ENCODE measurements around the gene ZBTB34. TPM values are rescaled to one million over a fixed set of nuclear protein-coding genes. Genes with fewer than 3 reads are reported as not detected.

Gene ZBTB34
- total RNA-seq, 4 donors from 2014 or later: 12.0 to 13.8 (median 13.1) TPM

- TF ChIP-seq POLR2A (IDR thresholded peaks at IDR 0.05) (no peak), CTCF (IDR thresholded peaks at IDR 0.05) (no peak)
- 84 to 91% methylated on average over 9 of the region's 9 CpGs for WGBS, 2 donors
- DNase-seq (ENCODE audit: low spot score in 2 of 2): no peak
- no peak overlapping the region for H3K4me3 ChIP-seq (ENCODE audit: low read depth, poor library complexity, severe bottlenecking)
- intact Hi-C loops (cut with DNase I; ENCODE audit: low total_unique reads): no loop called here
These were observed 28.0 kb upstream of the ZBTB34 start for GRCh38 chr9:126832440-126832839.

DNA sequence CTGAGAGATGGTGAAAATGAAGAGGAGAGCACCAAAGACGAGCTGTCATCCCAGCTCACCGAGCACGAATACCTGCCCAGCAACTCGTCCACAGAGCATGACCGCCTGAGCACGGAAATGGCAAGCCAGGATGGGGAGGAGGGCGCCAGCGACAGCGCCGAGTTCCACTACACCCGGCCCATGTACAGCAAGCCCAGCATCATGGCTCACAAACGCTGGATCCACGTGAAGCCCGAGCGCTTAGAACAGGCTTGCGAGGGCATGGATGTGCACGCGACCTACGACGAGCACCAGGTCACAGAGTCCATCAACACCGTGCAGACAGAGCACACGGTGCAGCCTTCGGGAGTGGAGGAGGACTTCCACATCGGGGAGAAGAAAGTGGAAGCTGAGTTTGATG, 27.4 kb upstream of the ZBTB34 start:
- TF ChIP-seq POLR2A (IDR thresholded peaks at IDR 0.05) (no peak), CTCF (IDR thresholded peaks at IDR 0.05) (no peak)
- 91 to 92% methylated on average over 24 of the region's 24 CpGs for WGBS, 2 donors
- no peak overlapping the region for H3K4me3 ChIP-seq (ENCODE audit: low read depth, poor library complexity, severe bottlenecking)
- no peak for DNase-seq (ENCODE audit: low spot score in 2 of 2)
- intact Hi-C loops (cut with DNase I; ENCODE audit: low total_unique reads): no loop called here

- DNase-seq (ENCODE audit: low spot score in 2 of 2): no peak
- TF ChIP-seq POLR2A (IDR thresholded peaks at IDR 0.05) (no peak), CTCF (IDR thresholded peaks at IDR 0.05) (no peak)
- intact Hi-C loops (cut with DNase I; ENCODE audit: low total_unique reads): no loop called here
- WGBS, 2 donors: 90% methylated on average over 8 of the region's 8 CpGs
- H3K4me3 ChIP-seq (ENCODE audit: low read depth, poor library complexity, severe bottlenecking): no peak overlapping the region
These were observed 26.6 kb upstream of the ZBTB34 start for GRCh38 chr9:126833710-126834345.

DNA sequence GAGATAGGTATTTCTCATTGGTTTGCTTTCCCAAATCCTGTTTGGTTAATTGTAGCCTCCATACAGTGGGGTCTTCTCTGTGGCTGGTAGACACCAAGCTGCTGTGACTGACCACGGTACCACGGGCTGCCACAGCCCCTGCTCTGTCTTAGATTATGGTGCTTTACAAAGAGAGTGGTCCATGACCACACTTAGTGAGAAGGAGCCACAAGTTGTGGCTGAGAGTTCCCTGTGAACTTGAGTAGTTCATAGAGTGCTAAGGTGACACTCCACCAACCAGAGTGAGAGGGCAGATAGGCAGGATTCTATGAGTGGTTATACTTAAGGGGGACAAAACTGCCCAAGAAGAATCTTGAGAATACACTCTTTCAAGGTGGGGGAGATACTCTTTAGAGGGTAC, 25.8 kb upstream of the ZBTB34 start:
- 46 to 96% methylated on average over 2 of the region's 2 CpGs for WGBS, 2 donors
- intact Hi-C loops (cut with DNase I; ENCODE audit: low total_unique reads): no loop called here
- no peak for DNase-seq (ENCODE audit: low spot score in 2 of 2)
- TF ChIP-seq CTCF (IDR thresholded peaks at IDR 0.05): no peak
- no peak for TF ChIP-seq POLR2A (IDR thresholded peaks at IDR 0.05)
- H3K4me3 ChIP-seq (ENCODE audit: low read depth, poor library complexity, severe bottlenecking): no peak overlapping the region

GRCh38 chr9:126836216-126836615, 24.2 kb upstream of the ZBTB34 start:
- TF ChIP-seq POLR2A (IDR thresholded peaks at IDR 0.05) (no peak), CTCF (IDR thresholded peaks at IDR 0.05) (no peak)
- no peak for DNase-seq (ENCODE audit: low spot score in 2 of 2)
- 89 to 91% methylated on average over 2 of the region's 2 CpGs for WGBS, 2 donors
- intact Hi-C loops (cut with DNase I; ENCODE audit: low total_unique reads): no loop called here
- H3K4me3 ChIP-seq (ENCODE audit: low read depth, poor library complexity, severe bottlenecking): no peak overlapping the region
